K562 (cell line): ENCODE results near the gene METRNL. TPM values are rescaled to one million over a fixed set of nuclear protein-coding genes. Genes with fewer than 3 reads are reported as not detected.

Source experiments
- CEBPG ChIP-seq, 3 experiments: fragments of 200-800 bp in 1 of 3; sonication (Bioruptor generic) in 1 of 3; sonication (generic) in 1 of 3; formaldehyde crosslinking in 1 of 3; IDR thresholded peaks in 2 of 3; conservative IDR thresholded peaks in 1 of 3; 2 replicates each; pipeline versions ENCODE4 v1.6.1 to v1.8.0; 2016 to 2022; ENCODE audit warnings: missing compliant biosample characterization in 2 of 3, missing genetic modification characterization in 2 of 3, mild to moderate bottlenecking in 1 of 3, missing genetic modification reagents in 1 of 3
- JUNB ChIP-seq: fragments of 450-650 bp; formaldehyde crosslinking; conservative IDR thresholded peaks from 2 replicates; pipeline ENCODE4 v1.4.0; 2020; ENCODE audit warnings: mild to moderate bottlenecking
- MCM2 ChIP-seq: fragments of 450-650 bp; IDR thresholded peaks from 2 replicates; pipeline ENCODE4 v1.6.1; 2017; ENCODE audit warnings: low read depth, mild to moderate bottlenecking
- POLR2G ChIP-seq: fragments of 200-400 bp; formaldehyde crosslinking; IDR thresholded peaks from 2 replicates; pipeline ENCODE4 v1.6.1; 2017; ENCODE audit warnings: low read depth, mild to moderate bottlenecking, antibody characterized with exemption, low read length, moderate library complexity
- PRDM10 ChIP-seq: fragments of 450-650 bp; IDR thresholded peaks from 2 replicates; pipeline ENCODE4 v1.6.1; 2018; ENCODE audit not compliant: partially characterized antibody
- RAD21 ChIP-seq, 2 experiments: fragments of 250-450 bp in 1 of 2; fragments of 450-650 bp in 1 of 2; sonication (Bioruptor Pico) in 1 of 2; formaldehyde crosslinking in 1 of 2; IDR thresholded peaks in 1 of 2; conservative IDR thresholded peaks in 1 of 2; 2 replicates each; pipeline versions ENCODE4 v1.4.0 to v1.8.0; 2020 to 2022; ENCODE audit warnings: mild to moderate bottlenecking in 2 of 2, moderate library complexity in 1 of 2
- STAT5A ChIP-seq: IDR thresholded peaks from 2 replicates; pipeline ENCODE4 v1.6.1; 2012; ENCODE audit warnings: low read length, inconsistent platforms, borderline replicate concordance
- ZKSCAN3 ChIP-seq: fragments of 250-450 bp; sonication (Bioruptor Pico); IDR thresholded peaks from 2 replicates; pipeline ENCODE4 v1.4.0; 2020
- polyA plus RNA-seq, 8 experiments: library from polyadenylated mRNA; depleted of rRNA in 4 of 8; stranded (reverse) in 5 of 8; unstranded in 3 of 8; fragments of >200 nt; fragmentation: Nextera tagmentation in 2 of 8; fragmentation: Illumina TruSeq in 1 of 8; extraction: Ambion mirVana in 2 of 8; extraction: Trizol in 1 of 8; gene quantifications; 2 replicates each; pipeline versions ENCODE4 v1.2.1 to v1.2.3, GENCODE V29; 2011 to 2014; ENCODE audit warnings: inconsistent platforms in 1 of 8, missing spikeins in 1 of 8
- total RNA-seq, 7 experiments: library from RNA; depleted of rRNA in 6 of 7; stranded (reverse); fragments of >200 nt in 6 of 7; fragmentation: Illumina TruSeq in 2 of 7; extraction: Trizol in 2 of 7; gene quantifications; 2 replicates each; pipeline versions ENCODE4 v1.2.1 to v1.2.3, GENCODE V29; 2011 to 2021; ENCODE audit warnings: low replicate concordance in 1 of 7
- TF ChIP-seq, protein P1 (sequence below): fragments of 450-650 bp; IDR thresholded peaks from 2 replicates; pipeline ENCODE4 v1.6.1; 2016; ENCODE audit warnings: mild to moderate bottlenecking, moderate library complexity

METRNL gene
- total and polyA plus RNA-seq, 9 of the 15 experiments (the other 6 are each of a cell fraction or from before 2014, with no cell fraction given) = 0.17 to 31.8 (median 2.9) TPM

- TF ChIP-seq JUNB (no peak), STAT5A (no peak), MCM2 (no peak), PRDM10 (peak; percentile 53), CEBPG (CRISPR knock-in tag; IDR thresholded peaks at IDR 0.05) (no peak), CEBPG (tag; conservative IDR thresholded peaks at IDR 0.05 in 1 of 2, IDR thresholded peaks at IDR 0.05 in 1 of 2) (no peak), RAD21 (CRISPR knock-in tag; conservative IDR thresholded peaks at IDR 0.05 in 1 of 2, IDR thresholded peaks at IDR 0.05 in 1 of 2) (no peak), ZKSCAN3 (CRISPR knock-in tag) (no peak), POLR2G (peak; percentile 87)
- TF ChIP-seq, protein P1, sequence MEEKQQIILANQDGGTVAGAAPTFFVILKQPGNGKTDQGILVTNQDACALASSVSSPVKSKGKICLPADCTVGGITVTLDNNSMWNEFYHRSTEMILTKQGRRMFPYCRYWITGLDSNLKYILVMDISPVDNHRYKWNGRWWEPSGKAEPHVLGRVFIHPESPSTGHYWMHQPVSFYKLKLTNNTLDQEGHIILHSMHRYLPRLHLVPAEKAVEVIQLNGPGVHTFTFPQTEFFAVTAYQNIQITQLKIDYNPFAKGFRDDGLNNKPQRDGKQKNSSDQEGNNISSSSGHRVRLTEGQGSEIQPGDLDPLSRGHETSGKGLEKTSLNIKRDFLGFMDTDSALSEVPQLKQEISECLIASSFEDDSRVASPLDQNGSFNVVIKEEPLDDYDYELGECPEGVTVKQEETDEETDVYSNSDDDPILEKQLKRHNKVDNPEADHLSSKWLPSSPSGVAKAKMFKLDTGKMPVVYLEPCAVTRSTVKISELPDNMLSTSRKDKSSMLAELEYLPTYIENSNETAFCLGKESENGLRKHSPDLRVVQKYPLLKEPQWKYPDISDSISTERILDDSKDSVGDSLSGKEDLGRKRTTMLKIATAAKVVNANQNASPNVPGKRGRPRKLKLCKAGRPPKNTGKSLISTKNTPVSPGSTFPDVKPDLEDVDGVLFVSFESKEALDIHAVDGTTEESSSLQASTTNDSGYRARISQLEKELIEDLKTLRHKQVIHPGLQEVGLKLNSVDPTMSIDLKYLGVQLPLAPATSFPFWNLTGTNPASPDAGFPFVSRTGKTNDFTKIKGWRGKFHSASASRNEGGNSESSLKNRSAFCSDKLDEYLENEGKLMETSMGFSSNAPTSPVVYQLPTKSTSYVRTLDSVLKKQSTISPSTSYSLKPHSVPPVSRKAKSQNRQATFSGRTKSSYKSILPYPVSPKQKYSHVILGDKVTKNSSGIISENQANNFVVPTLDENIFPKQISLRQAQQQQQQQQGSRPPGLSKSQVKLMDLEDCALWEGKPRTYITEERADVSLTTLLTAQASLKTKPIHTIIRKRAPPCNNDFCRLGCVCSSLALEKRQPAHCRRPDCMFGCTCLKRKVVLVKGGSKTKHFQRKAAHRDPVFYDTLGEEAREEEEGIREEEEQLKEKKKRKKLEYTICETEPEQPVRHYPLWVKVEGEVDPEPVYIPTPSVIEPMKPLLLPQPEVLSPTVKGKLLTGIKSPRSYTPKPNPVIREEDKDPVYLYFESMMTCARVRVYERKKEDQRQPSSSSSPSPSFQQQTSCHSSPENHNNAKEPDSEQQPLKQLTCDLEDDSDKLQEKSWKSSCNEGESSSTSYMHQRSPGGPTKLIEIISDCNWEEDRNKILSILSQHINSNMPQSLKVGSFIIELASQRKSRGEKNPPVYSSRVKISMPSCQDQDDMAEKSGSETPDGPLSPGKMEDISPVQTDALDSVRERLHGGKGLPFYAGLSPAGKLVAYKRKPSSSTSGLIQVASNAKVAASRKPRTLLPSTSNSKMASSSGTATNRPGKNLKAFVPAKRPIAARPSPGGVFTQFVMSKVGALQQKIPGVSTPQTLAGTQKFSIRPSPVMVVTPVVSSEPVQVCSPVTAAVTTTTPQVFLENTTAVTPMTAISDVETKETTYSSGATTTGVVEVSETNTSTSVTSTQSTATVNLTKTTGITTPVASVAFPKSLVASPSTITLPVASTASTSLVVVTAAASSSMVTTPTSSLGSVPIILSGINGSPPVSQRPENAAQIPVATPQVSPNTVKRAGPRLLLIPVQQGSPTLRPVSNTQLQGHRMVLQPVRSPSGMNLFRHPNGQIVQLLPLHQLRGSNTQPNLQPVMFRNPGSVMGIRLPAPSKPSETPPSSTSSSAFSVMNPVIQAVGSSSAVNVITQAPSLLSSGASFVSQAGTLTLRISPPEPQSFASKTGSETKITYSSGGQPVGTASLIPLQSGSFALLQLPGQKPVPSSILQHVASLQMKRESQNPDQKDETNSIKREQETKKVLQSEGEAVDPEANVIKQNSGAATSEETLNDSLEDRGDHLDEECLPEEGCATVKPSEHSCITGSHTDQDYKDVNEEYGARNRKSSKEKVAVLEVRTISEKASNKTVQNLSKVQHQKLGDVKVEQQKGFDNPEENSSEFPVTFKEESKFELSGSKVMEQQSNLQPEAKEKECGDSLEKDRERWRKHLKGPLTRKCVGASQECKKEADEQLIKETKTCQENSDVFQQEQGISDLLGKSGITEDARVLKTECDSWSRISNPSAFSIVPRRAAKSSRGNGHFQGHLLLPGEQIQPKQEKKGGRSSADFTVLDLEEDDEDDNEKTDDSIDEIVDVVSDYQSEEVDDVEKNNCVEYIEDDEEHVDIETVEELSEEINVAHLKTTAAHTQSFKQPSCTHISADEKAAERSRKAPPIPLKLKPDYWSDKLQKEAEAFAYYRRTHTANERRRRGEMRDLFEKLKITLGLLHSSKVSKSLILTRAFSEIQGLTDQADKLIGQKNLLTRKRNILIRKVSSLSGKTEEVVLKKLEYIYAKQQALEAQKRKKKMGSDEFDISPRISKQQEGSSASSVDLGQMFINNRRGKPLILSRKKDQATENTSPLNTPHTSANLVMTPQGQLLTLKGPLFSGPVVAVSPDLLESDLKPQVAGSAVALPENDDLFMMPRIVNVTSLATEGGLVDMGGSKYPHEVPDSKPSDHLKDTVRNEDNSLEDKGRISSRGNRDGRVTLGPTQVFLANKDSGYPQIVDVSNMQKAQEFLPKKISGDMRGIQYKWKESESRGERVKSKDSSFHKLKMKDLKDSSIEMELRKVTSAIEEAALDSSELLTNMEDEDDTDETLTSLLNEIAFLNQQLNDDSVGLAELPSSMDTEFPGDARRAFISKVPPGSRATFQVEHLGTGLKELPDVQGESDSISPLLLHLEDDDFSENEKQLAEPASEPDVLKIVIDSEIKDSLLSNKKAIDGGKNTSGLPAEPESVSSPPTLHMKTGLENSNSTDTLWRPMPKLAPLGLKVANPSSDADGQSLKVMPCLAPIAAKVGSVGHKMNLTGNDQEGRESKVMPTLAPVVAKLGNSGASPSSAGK = peak; percentile 93
Measured at GRCh38 chr17:83051396-83052240, 27.8 kb upstream of the METRNL start (continued).
